Activated naive CD8-positive, alpha-beta T cell (primary cell): Measurements from ENCODE around the gene TMEM217.

Experiments
- H3K27ac Mint-ChIP-seq: one replicate; pipeline ENCODE4 v1.8.0; 2021; ENCODE audit warnings: mixed read lengths
- H3K27me3 Mint-ChIP-seq: one replicate; pipeline ENCODE4 v1.8.0; 2021; ENCODE audit warnings: mixed read lengths
- H3K36me3 Mint-ChIP-seq: one replicate; pipeline ENCODE4 v1.8.0; 2021; ENCODE audit warnings: mixed read lengths
- H3K4me1 Mint-ChIP-seq: one replicate; pipeline ENCODE4 v1.8.0; 2021; ENCODE audit warnings: low read depth, mixed read lengths
- H3K4me3 Mint-ChIP-seq: one replicate; pipeline ENCODE4 v1.8.0; 2021; ENCODE audit warnings: mild to moderate bottlenecking, mixed read lengths
- H3K9me3 Mint-ChIP-seq: one replicate; pipeline ENCODE4 v1.8.0; 2021; ENCODE audit warnings: low read depth, mixed read lengths

TMEM217 gene

GRCh38 chr6:37177077-37177934, 80.6 kb downstream of the TMEM217 start:
- peak overlapping the region; percentile 57 for H3K4me3 Mint-ChIP-seq
- peak overlapping the region; percentile 77 for H3K27ac Mint-ChIP-seq
- no peaks in the 10 kb centered on the region for H3K27me3 Mint-ChIP-seq
- H3K4me1 Mint-ChIP-seq: peaks cover 70% of the 10 kb centered on the region
- no peaks in the 10 kb centered on the region for H3K9me3 Mint-ChIP-seq
- peaks cover 33% of the 10 kb centered on the region for H3K36me3 Mint-ChIP-seq

- Mint-ChIP-seq H3K9me3 (no peaks in the 10 kb centered on the region), H3K36me3 (peaks cover 36% of the 10 kb centered on the region), H3K4me1 (peaks cover 72% of the 10 kb centered on the region)
Observed at GRCh38 chr6:37176268-37177076, 81.5 kb downstream of the TMEM217 start.

GRCh38 chr6:37175332-37176267, 82.3 kb downstream of the TMEM217 start:
- Mint-ChIP-seq H3K4me1 (peaks cover 67% of the 10 kb centered on the region), H3K9me3 (no peaks in the 10 kb centered on the region), H3K4me3 (peak overlapping the region; percentile 92), H3K36me3 (peaks cover 38% of the 10 kb centered on the region), H3K27ac (peak overlapping the region; percentile 95), H3K27me3 (no peaks in the 10 kb centered on the region)

More at GRCh38 chr6:37176268-37177076, 81.5 kb downstream of the TMEM217 start:
- Mint-ChIP-seq H3K4me3 (peak overlapping the region; percentile 92), H3K27me3 (no peaks in the 10 kb centered on the region), H3K27ac (peak overlapping the region; percentile 95)

GRCh38 chr6:37174515-37175331, 83.2 kb downstream of the TMEM217 start:
- H3K27ac Mint-ChIP-seq: peak overlapping the region; percentile 95
- H3K4me3 Mint-ChIP-seq: peak overlapping the region; percentile 92
- no peaks in the 10 kb centered on the region for H3K9me3 Mint-ChIP-seq
- peaks cover 38% of the 10 kb centered on the region for H3K36me3 Mint-ChIP-seq
- peaks cover 66% of the 10 kb centered on the region for H3K4me1 Mint-ChIP-seq
- no peaks in the 10 kb centered on the region for H3K27me3 Mint-ChIP-seq

GRCh38 chr6:37174196-37174514, 83.8 kb downstream of the TMEM217 start:
- Mint-ChIP-seq H3K27me3 (no peaks in the 10 kb centered on the region), H3K9me3 (no peaks in the 10 kb centered on the region), H3K36me3 (peaks cover 38% of the 10 kb centered on the region), H3K27ac (peak overlapping the region; percentile 95), H3K4me3 (peak overlapping the region; percentile 92), H3K4me1 (peaks cover 69% of the 10 kb centered on the region)

GRCh38 chr6:37173493-37174195, 84.3 kb downstream of the TMEM217 start:
- Mint-ChIP-seq H3K4me3 (peak overlapping the region; percentile 92), H3K9me3 (no peaks in the 10 kb centered on the region), H3K27me3 (no peaks in the 10 kb centered on the region), H3K36me3 (peaks cover 38% of the 10 kb centered on the region), H3K27ac (peak overlapping the region; percentile 95), H3K4me1 (peaks cover 74% of the 10 kb centered on the region)

- H3K36me3 Mint-ChIP-seq: peaks cover 38% of the 10 kb centered on the region
- H3K27me3 Mint-ChIP-seq: no peaks in the 10 kb centered on the region
- H3K9me3 Mint-ChIP-seq: no peaks in the 10 kb centered on the region
- peak overlapping the region; percentile 92 for H3K4me3 Mint-ChIP-seq
- peak overlapping the region; percentile 95 for H3K27ac Mint-ChIP-seq
- H3K4me1 Mint-ChIP-seq: peaks cover 77% of the 10 kb centered on the region
Observed at GRCh38 chr6:37172912-37173492, 84.9 kb downstream of the TMEM217 start.

GRCh38 chr6:37171970-37172812, 85.8 kb downstream of the TMEM217 start:
- no peaks in the 10 kb centered on the region for H3K27me3 Mint-ChIP-seq
- no peaks in the 10 kb centered on the region for H3K9me3 Mint-ChIP-seq
- peaks cover 34% of the 10 kb centered on the region for H3K36me3 Mint-ChIP-seq
- H3K4me1 Mint-ChIP-seq: peaks cover 71% of the 10 kb centered on the region
- peak overlapping the region; percentile 92 for H3K4me3 Mint-ChIP-seq
- peak overlapping the region; percentile 95 for H3K27ac Mint-ChIP-seq

GRCh38 chr6:37171201-37171969, 86.6 kb downstream of the TMEM217 start:
- Mint-ChIP-seq H3K27me3 (no peaks in the 10 kb centered on the region), H3K4me1 (peaks cover 65% of the 10 kb centered on the region), H3K4me3 (peak overlapping the region; percentile 92)

GRCh38 chr6:37170273-37171200, 87.4 kb downstream of the TMEM217 start:
- Mint-ChIP-seq H3K27ac (peak overlapping the region; percentile 95), H3K27me3 (no peaks in the 10 kb centered on the region), H3K4me1 (peaks cover 56% of the 10 kb centered on the region), H3K4me3 (peak overlapping the region; percentile 92), H3K9me3 (no peaks in the 10 kb centered on the region), H3K36me3 (peaks cover 29% of the 10 kb centered on the region)

More at GRCh38 chr6:37171201-37171969, 86.6 kb downstream of the TMEM217 start:
- H3K27ac Mint-ChIP-seq: peak overlapping the region; percentile 95
- peaks cover 30% of the 10 kb centered on the region for H3K36me3 Mint-ChIP-seq
- no peaks in the 10 kb centered on the region for H3K9me3 Mint-ChIP-seq
